Mammary epithelial cell (primary cell): ENCODE data around the gene EPYC.

Source experiments
- EZH2 ChIP-seq: IDR thresholded peaks from 2 replicates; pipeline ENCODE4 v1.6.1; 2012; ENCODE audit warnings: low read length, inconsistent platforms, borderline replicate concordance
- TF ChIP-seq, protein P1 (sequence below), 2 donors: IDR thresholded peaks in 1 of 2; conservative IDR thresholded peaks in 1 of 2; 2 replicates each; pipeline ENCODE4 v1.5.1; 2011 to 2012; ENCODE audit warnings: inconsistent platforms in 2 of 2, low read length in 2 of 2, mild to moderate bottlenecking in 2 of 2, control low read depth in 1 of 2, low read depth in 1 of 2; ENCODE audit not compliant: insufficient read depth in 1 of 2; ENCODE audit errors: extremely low read depth in 1 of 2

DNA sequence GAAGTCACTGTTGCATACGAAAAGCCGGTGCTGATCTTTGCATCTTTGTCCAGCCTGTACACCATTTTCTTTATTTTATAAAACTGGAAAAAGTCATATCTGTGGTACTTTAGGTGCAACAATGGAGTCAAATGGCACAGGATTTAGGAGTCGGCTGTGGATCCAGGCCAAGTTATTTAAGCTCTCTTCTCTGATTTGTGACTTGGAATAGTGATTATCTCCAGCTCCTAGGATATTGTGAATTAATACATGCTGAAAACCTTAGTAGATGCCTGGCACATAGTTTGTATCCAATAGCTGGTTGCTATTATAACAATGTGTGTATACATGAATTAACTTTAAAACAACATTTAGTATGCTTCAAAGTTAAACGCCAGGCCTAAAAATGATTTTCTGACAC is 43.6 kb downstream of the EPYC start:
- TF ChIP-seq, protein P1, sequence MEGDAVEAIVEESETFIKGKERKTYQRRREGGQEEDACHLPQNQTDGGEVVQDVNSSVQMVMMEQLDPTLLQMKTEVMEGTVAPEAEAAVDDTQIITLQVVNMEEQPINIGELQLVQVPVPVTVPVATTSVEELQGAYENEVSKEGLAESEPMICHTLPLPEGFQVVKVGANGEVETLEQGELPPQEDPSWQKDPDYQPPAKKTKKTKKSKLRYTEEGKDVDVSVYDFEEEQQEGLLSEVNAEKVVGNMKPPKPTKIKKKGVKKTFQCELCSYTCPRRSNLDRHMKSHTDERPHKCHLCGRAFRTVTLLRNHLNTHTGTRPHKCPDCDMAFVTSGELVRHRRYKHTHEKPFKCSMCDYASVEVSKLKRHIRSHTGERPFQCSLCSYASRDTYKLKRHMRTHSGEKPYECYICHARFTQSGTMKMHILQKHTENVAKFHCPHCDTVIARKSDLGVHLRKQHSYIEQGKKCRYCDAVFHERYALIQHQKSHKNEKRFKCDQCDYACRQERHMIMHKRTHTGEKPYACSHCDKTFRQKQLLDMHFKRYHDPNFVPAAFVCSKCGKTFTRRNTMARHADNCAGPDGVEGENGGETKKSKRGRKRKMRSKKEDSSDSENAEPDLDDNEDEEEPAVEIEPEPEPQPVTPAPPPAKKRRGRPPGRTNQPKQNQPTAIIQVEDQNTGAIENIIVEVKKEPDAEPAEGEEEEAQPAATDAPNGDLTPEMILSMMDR (conservative IDR thresholded peaks at IDR 0.05 in 1 of 2, IDR thresholded peaks at IDR 0.05 in 1 of 2; ENCODE audit: extremely low read depth in 1 of 2, insufficient read depth in 1 of 2, low read depth in 1 of 2, low read length in 2 of 2): no peak
- TF ChIP-seq EZH2: no peak
